Measurements from ENCODE around the gene PLRG1. TPM values are rescaled to one million over a fixed set of nuclear protein-coding genes. Genes with fewer than 3 reads are reported as not detected.

Gene PLRG1
- total and polyA plus RNA-seq, 2 of the 8 experiments (the other 6 are each of a cell fraction or from before 2014, with no cell fraction given): 63.5 to 108 TPM

GRCh38 chr4:154511548-154511947 lies 38.7 kb downstream of the PLRG1 start:
- no peaks in the 10 kb centered on the region for H3K27me3 ChIP-seq (replicated peaks in 1 of 4; ENCODE audit: control insufficient read depth in 3 of 4, extremely low read depth in 1 of 4, insufficient read depth in 3 of 4, low read length in 3 of 4)
- no peak overlapping the region for H3K27ac ChIP-seq (ENCODE audit: low read depth, low read length)
- DNase-seq (ENCODE audit: low read depth in 1 of 2, low spot score in 2 of 2) (no peak), FAIRE-seq (no peak)
- peak overlapping the region; percentile 80 for H2AFZ ChIP-seq (ENCODE audit: low read length)
- no peak overlapping the region for H2BK12ac ChIP-seq (ENCODE audit: low read depth, low read length)
- H3K9ac ChIP-seq (replicated peaks in 1 of 4; ENCODE audit: extremely low read depth in 1 of 4, low read depth in 3 of 4, low read length in 3 of 4): no peak overlapping the region
- no peak overlapping the region for H3K14ac ChIP-seq (ENCODE audit: insufficient read length)
- H2BK20ac ChIP-seq (ENCODE audit: low read length): no peak overlapping the region
- H3K4ac ChIP-seq (replicated peaks; ENCODE audit: insufficient read length, low read depth, low read length): no peak overlapping the region
- no peak overlapping the region for H2BK5ac ChIP-seq (ENCODE audit: low read depth, low read length)
- no peak overlapping the region for H4K5ac ChIP-seq (ENCODE audit: insufficient read length, low read depth, low read length)
- ChIA-PET POLR2A (ENCODE audit: partially characterized antibody) (no interaction called here), CTCF (ENCODE audit: partially characterized antibody) (interaction anchor here (0.6 to 1.7 kb wide), 3 partner anchors 8 to 600 kb away, joined by 3 to 4 read pairs (median 3); no protein-coding TSS in a partner anchor)
- H2AK5ac ChIP-seq (ENCODE audit: low read depth, low read length): no peak overlapping the region
- no peak overlapping the region for H3K56ac ChIP-seq (replicated peaks; ENCODE audit: insufficient read length, low read depth, low read length)
- no peak overlapping the region for H3K4me2 ChIP-seq (ENCODE audit: insufficient read depth in 1 of 2, low read depth in 2 of 2, low read length in 2 of 2)
- WGBS, 2 experiments (ENCODE audit: extremely low coverage in 1 of 2, insufficient coverage in 1 of 2, insufficient read length in 1 of 2, insufficient replicate concordance in 2 of 2, low coverage in 1 of 2, low lambda C conversion rate in 2 of 2, missing lambda C conversion rate in 1 of 2): 68% methylated on average over 2 of the region's 2 CpGs; no CpG with 5 or more reads in 1 of the 2 experiments
- peaks cover 0 to 7% (median 2%) of the 10 kb centered on the region in 4 experiments; a peak in 3 of 7 replicates for H3K4me1 ChIP-seq (replicated peaks in 1 of 4; ENCODE audit: control insufficient read depth in 3 of 4, insufficient read depth in 4 of 4, low read length in 3 of 4)
- H4K20me1 ChIP-seq (replicated peaks in 1 of 2; ENCODE audit: control insufficient read depth in 1 of 2, insufficient read depth in 2 of 2, low read length in 2 of 2): no peaks in the 10 kb centered on the region
- no peak overlapping the region for H2BK120ac ChIP-seq (replicated peaks; ENCODE audit: low read depth, low read length)
- no peak overlapping the region for H3K23ac ChIP-seq (ENCODE audit: insufficient read length)
- no peaks in the 10 kb centered on the region for H3K79me1 ChIP-seq (ENCODE audit: low read depth, low read length)
- H4K8ac ChIP-seq (ENCODE audit: extremely low read depth, insufficient read depth, low read length): no peak overlapping the region
- H3K36me3 ChIP-seq (ENCODE audit: control insufficient read depth in 2 of 4, insufficient read depth in 4 of 4, low read length in 3 of 4): no peaks in the 10 kb centered on the region
- no peak overlapping the region for H3K4me3 ChIP-seq (ENCODE audit: extremely low read depth in 1 of 4, insufficient read depth in 2 of 4, low read depth in 3 of 4, low read length in 4 of 4)
- no peak overlapping the region for H2BK15ac ChIP-seq (ENCODE audit: low read length)
- H3K23me2 ChIP-seq (ENCODE audit: low read depth, low read length): no peaks in the 10 kb centered on the region
- no peak overlapping the region for H3K18ac ChIP-seq (ENCODE audit: extremely low read depth, low read length)
- H4K91ac ChIP-seq (replicated peaks; ENCODE audit: insufficient read length, low read length): no peak overlapping the region
- peaks cover 3 to 6% of the 10 kb centered on the region in 2 experiments; a peak in 2 of 4 replicates for H3K9me3 ChIP-seq (ENCODE audit: insufficient read depth in 2 of 2, low read depth in 1 of 2, low read length in 1 of 2)
- H3K79me2 ChIP-seq (ENCODE audit: control insufficient read depth in 1 of 2, insufficient read depth in 2 of 2, low read length in 2 of 2): no peaks in the 10 kb centered on the region
- TF ChIP-seq MAX (IDR thresholded peaks at IDR 0.05): no peak
- TF ChIP-seq CHD2 (IDR thresholded peaks at IDR 0.05; ENCODE audit: low read length): no peak
- TF ChIP-seq, protein P1, sequence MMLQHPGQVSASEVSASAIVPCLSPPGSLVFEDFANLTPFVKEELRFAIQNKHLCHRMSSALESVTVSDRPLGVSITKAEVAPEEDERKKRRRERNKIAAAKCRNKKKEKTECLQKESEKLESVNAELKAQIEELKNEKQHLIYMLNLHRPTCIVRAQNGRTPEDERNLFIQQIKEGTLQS (IDR thresholded peaks at IDR 0.05; ENCODE audit: insufficient read depth, low read depth, low read length): no peak
- TF ChIP-seq YY1 (IDR thresholded peaks at IDR 0.05; ENCODE audit: low read depth, low read length): no peak
- no peak for TF ChIP-seq ATF2 (IDR thresholded peaks at IDR 0.05; ENCODE audit: low read length)
- no peak for TF ChIP-seq BRCA1 (IDR thresholded peaks at IDR 0.05; ENCODE audit: low read depth, low read length)
- no peak for TF ChIP-seq RAD21 (IDR thresholded peaks at IDR 0.05 in 1 of 2, conservative IDR thresholded peaks at IDR 0.05 in 1 of 2; ENCODE audit: low read depth in 2 of 2, low read length in 2 of 2)
- TF ChIP-seq POLR2AphosphoS5 (IDR thresholded peaks at IDR 0.05; ENCODE audit: low read depth, low read length): no peak
- no peak for TF ChIP-seq E2F6 (IDR thresholded peaks at IDR 0.05)
- TF ChIP-seq TBP (IDR thresholded peaks at IDR 0.05; ENCODE audit: low read depth, low read length): no peak
- TF ChIP-seq CTBP2 (IDR thresholded peaks at IDR 0.05; ENCODE audit: borderline replicate concordance, insufficient read depth, insufficient read length, low read length): no peak

Measured in H1 (cell line).